ENCODE data around the gene TMEM213.

- TF ChIP-seq EZH2phosphoT487 (IDR thresholded peaks at IDR 0.05; ENCODE audit: insufficient read depth, low read depth) (no peak), EZH2 (IDR thresholded peaks at IDR 0.05; ENCODE audit: insufficient read depth, poor library complexity, severe bottlenecking) (no peak)
These were observed 1.7 kb downstream of the TMEM213 start for GRCh38 chr7:138799336-138800000.
